ENCODE data around the gene HCRTR1.

The HCRTR1 gene

DNA sequence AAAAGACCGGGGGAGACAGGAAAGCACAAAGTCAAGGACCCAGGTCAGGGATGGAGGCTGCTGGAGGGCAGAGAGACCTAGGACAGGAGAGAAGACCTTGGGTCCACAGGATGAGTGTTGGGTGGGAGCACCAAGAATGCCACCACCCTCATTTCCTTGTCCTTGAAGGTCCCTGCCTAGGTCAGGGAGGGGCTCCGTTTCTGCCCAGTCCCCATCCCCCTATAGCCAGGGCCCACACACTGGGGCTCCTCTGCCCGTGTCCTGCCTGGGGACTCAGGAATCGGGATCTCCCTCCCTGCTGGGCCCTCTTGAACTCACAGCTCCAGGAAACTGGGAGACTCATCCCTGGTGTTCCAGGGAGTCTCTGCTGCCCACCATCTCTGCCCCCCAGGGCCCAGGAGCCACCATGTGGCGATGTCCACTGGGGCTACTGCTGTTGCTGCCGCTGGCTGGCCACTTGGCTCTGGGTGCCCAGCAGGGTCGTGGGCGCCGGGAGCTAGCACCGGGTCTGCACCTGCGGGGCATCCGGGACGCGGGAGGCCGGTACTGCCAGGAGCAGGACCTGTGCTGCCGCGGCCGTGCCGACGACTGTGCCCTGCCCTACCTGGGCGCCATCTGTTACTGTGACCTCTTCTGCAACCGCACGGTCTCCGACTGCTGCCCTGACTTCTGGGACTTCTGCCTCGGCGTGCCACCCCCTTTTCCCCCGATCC, 40.6 kb upstream of the HCRTR1 start:
- no peak for TF ChIP-seq CTCF (IDR thresholded peaks at IDR 0.05)

- no peak for TF ChIP-seq CTCF (IDR thresholded peaks at IDR 0.05)
These were observed 39.8 kb upstream of the HCRTR1 start for GRCh38 chr1:31577515-31578192.

- no peak for TF ChIP-seq CTCF (IDR thresholded peaks at IDR 0.05)
These were observed 38.1 kb upstream of the HCRTR1 start for GRCh38 chr1:31579374-31579773.

DNA sequence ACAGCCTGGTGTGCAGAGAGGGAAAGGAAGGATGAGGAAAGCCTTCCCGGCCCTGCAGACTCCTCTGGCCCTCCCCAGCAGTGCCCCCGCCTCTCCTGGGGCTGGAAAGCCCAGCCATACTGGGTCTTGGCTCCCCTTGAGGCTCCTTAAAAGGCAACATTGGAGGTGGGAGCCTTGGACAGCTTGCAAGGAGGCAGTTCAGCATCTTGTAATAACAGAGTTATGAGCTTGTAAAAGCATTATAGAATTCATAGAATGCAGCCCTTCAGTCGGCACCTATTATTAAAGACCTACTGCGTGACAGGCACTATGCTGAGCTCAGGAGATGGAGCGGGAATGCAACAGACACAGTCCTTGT, 37.0 kb upstream of the HCRTR1 start:
- no peak for TF ChIP-seq CTCF (IDR thresholded peaks at IDR 0.05)

DNA sequence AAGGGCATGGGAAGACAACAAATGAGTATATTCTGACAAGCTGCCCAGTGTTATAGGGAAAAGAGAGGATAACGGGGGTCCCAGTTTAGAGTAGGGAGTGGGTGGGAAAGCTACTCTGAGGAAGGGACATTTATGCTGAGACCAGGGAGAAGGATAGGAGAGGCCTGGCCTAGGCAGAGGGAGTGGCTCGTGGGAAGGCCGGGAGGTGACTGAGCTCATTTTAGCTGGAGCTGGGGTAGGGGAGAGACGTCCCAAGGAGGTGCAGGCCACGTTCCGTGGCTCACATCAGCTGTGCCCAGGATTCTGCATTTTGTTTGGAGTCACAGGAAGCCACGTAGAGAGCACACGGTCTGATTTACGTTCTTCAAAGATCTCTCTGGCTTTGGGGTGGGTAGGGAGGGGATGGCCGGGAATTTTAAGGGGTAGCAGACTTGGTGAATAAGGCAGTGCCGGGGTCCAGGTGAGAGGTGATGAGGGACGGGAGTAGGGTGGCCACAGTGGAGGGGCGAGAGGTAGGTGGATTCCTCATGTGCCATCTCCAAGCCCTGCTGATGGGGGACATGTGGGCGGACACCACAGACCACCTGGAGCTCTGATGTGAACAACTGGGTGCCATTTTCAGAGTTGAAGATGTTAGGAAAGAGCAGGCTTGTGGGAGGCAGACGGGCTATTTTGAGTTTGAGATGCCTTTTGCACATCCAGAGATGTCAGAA, 36.4 kb upstream of the HCRTR1 start:
- TF ChIP-seq CTCF (IDR thresholded peaks at IDR 0.05), result no peak

DNA sequence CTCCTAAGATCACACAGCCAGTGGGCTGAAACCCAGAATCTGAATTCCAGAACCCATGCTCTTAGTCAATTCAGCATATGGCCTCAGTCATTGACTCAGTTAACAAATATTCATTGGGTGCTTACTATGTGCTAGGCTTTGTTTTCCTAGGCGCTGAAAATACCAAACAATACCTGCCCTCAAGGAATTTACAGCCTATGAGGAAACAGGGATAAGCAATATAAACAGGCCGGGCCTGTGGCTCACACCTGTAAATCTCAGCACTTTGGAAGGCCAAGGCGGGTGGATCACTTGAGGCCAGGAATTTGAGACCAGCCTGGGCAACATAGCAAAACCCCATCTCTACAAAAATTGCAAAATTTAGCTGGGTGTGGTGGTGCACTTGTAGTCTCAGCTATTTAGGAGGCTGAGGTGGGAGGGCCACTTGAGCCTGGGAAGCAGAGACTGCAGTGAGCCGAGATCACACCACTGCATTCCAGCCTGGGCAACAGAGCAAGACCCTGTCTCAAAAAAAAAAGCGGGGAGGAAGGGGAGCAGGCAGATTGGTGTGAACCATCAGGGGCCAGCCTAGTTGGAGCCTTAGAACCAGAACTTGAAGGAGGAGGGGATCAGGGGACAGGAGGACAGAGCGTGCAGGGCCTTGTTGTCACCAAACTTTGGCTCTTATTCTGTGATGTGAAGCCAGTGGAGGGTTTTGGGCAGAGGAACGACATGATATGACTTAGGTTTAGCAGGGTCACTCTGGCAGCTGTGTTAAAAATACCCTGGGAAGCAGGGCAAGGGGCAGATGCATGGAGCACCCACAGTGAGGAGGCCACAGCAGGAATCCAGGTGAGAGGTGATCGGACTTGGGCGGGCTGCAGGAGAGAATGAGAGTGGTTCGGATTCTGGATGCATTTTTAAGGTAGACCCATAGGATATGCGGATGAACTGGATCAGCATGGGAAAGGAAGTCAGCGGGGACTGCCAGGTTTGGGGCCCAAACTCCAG, 35.4 kb upstream of the HCRTR1 start:
- no peak for TF ChIP-seq CTCF (IDR thresholded peaks at IDR 0.05)
